GM12878 (cell line): ENCODE measurements around the gene WNT16. TPM values are rescaled to one million over a fixed set of nuclear protein-coding genes. Genes with fewer than 3 reads are reported as not detected.
"Not testable (repeated sequence)": the region's sequence is repeated elsewhere in the genome, so short reads cannot be mapped to it uniquely, and the experiment has no call there.

Experiments
- ATAC-seq: fragments of 200-7000 bp; cut with Tn5 transposase; 3 replicates; pipeline ENCODE4 v1.9.1; 2020; ENCODE audit warnings: mild to moderate bottlenecking, moderate library complexity
- BruUV-seq: library from RNA; stranded (reverse); fragments of 400-500 nt; replicated peaks from 2 replicates; lab custom pipeline; 2021; lab: Mats Ljungman, UMichigan
- CTCF ChIA-PET: fragments of 300-600 bp; sonication (Branson Sonifier 250); formaldehyde crosslinking; extraction: SDS; loops from one replicate; lab custom pipeline; 2021; ENCODE audit warnings: inconsistent platforms; lab: Yijun Ruan, JAX
- POLR2A ChIA-PET: fragments of 350-600 bp; formaldehyde crosslinking; extraction: SDS; loops from one replicate; lab custom pipeline; 2021; ENCODE audit warnings: inconsistent platforms; lab: Charles Lee
- RAD21 ChIA-PET: fragments of 300-600 bp; sonication (Branson Sonifier 250); formaldehyde crosslinking; loops from one replicate; lab custom pipeline; 2023; ENCODE audit warnings: antibody characterized with exemption; ENCODE audit not compliant: unreplicated experiment; lab: Charles Lee
- SMC1A ChIA-PET: fragments of 300-600 bp; sonication (Branson Sonifier 250); formaldehyde crosslinking; loops from one replicate; lab custom pipeline; 2023; ENCODE audit not compliant: unreplicated experiment, uncharacterized antibody; lab: Charles Lee
- DNase-seq: peaks from one replicate; pipeline ENCODE4 v3.0.0-alpha.2; 2011; ENCODE audit warnings: low read depth, low spot score
- FAIRE-seq: peaks from 3 replicates; lab custom pipeline; 2011; peaks lifted over from hg19 to GRCh38; lab: Jason Lieb, UNC
- H2AFZ ChIP-seq: 2 replicates; pipeline ENCODE4 v1.6.0; 2011; ENCODE audit warnings: low read depth, low read length, control low read depth; ENCODE audit not compliant: control insufficient read depth
- H3K27ac ChIP-seq: 2 replicates; pipeline ENCODE4 v1.5.1; 2011; ENCODE audit warnings: control low read depth; ENCODE audit not compliant: control insufficient read depth, insufficient read depth
- H3K27me3 ChIP-seq, 2 experiments: replicated peaks in 1 of 2; 2 replicates each; pipeline versions ENCODE4 v1.6.0 to v1.6.1; 2011; ENCODE audit warnings: low read length in 1 of 2; ENCODE audit not compliant: control insufficient read depth in 2 of 2, insufficient read depth in 2 of 2
- H3K36me3 ChIP-seq, 2 experiments: 2 replicates each; pipeline ENCODE4 v1.5.1; 2011; ENCODE audit warnings: low read length in 1 of 2; ENCODE audit not compliant: control insufficient read depth in 2 of 2, insufficient read depth in 2 of 2
- H3K4me1 ChIP-seq: 2 replicates; pipeline ENCODE4 v1.6.1; 2011; ENCODE audit warnings: mild to moderate bottlenecking, low read length, moderate library complexity, mixed read lengths; ENCODE audit not compliant: control insufficient read depth, insufficient read depth
- H3K4me2 ChIP-seq: 2 replicates; pipeline ENCODE4 v1.6.0; 2011; ENCODE audit warnings: control low read depth; ENCODE audit not compliant: control insufficient read depth, insufficient read depth
- H3K4me3 ChIP-seq: fragments of 200-600 bp; sonication (generic); 2 replicates; pipeline ENCODE4 v1.5.1; 2016
- H3K79me2 ChIP-seq: 2 replicates; pipeline ENCODE4 v1.6.0; 2011; ENCODE audit warnings: low read length; ENCODE audit not compliant: control insufficient read depth, insufficient read depth
- H3K9ac ChIP-seq: 2 replicates; pipeline ENCODE4 v1.8.0; 2011; ENCODE audit warnings: low read length, control low read depth, mixed read lengths; ENCODE audit not compliant: control insufficient read depth, insufficient read depth
- H3K9me3 ChIP-seq: replicated peaks from 3 replicates; pipeline ENCODE4 v1.5.1; 2011; ENCODE audit warnings: mild to moderate bottlenecking, low read length; ENCODE audit not compliant: control insufficient read depth, insufficient read depth
- H4K20me1 ChIP-seq: 2 replicates; pipeline ENCODE4 v1.6.0; 2011; ENCODE audit not compliant: control insufficient read depth, insufficient read depth
- ATF3 ChIP-seq: IDR thresholded peaks from 2 replicates; pipeline ENCODE4 v1.6.1; 2011; ENCODE audit warnings: low read depth, mild to moderate bottlenecking, low read length, moderate library complexity, borderline replicate concordance; ENCODE audit errors: extremely low read depth
- ELK1 ChIP-seq: IDR thresholded peaks from 2 replicates; pipeline ENCODE4 v1.6.1; 2012; ENCODE audit warnings: low read depth, low read length, improper control_type of control experiment
- IKZF1 ChIP-seq: fragments of 450-650 bp; conservative IDR thresholded peaks from 2 replicates; pipeline ENCODE4 v1.6.1; 2017; ENCODE audit warnings: antibody characterized with exemption, mild to moderate bottlenecking
- KLF5 ChIP-seq: fragments of 450-650 bp; IDR thresholded peaks from 2 replicates; pipeline ENCODE4 v1.6.1; 2014; ENCODE audit warnings: mild to moderate bottlenecking; ENCODE audit not compliant: partially characterized antibody
- NR2F1 ChIP-seq: fragments of 450-650 bp; conservative IDR thresholded peaks from 2 replicates; pipeline ENCODE4 v1.6.1; 2017; ENCODE audit warnings: mild to moderate bottlenecking
- POLR2AphosphoS2 ChIP-seq: IDR thresholded peaks from 2 replicates; pipeline ENCODE4 v1.6.1; 2011; ENCODE audit warnings: low read depth, mild to moderate bottlenecking, low read length, improper control_type of control experiment, moderate library complexity
- POLR2AphosphoS5 ChIP-seq: IDR thresholded peaks from 2 replicates; pipeline ENCODE4 v1.6.1; 2011; ENCODE audit warnings: mild to moderate bottlenecking, low read length, inconsistent platforms
- RUNX3 ChIP-seq: IDR thresholded peaks from 2 replicates; pipeline ENCODE4 v1.6.1; 2012; ENCODE audit warnings: low read length, inconsistent platforms
- TBL1XR1 ChIP-seq: IDR thresholded peaks from 2 replicates; pipeline ENCODE4 v1.6.1; 2012; ENCODE audit warnings: low read depth, low read length, improper control_type of control experiment
- TCF7 ChIP-seq: IDR thresholded peaks from 2 replicates; pipeline ENCODE4 v1.6.1; 2014; ENCODE audit warnings: antibody characterized with exemption, borderline replicate concordance
- ZBTB40 ChIP-seq: fragments of 450-650 bp; IDR thresholded peaks from 2 replicates; pipeline ENCODE4 v1.6.1; 2016; ENCODE audit warnings: mild to moderate bottlenecking, moderate library complexity, borderline replicate concordance
- WGBS: methylation state at CpG from one replicate; pipeline ENCODE4 v1.1.6; 2016; ENCODE audit warnings: low lambda C conversion rate; ENCODE audit not compliant: insufficient replicate concordance, insufficient coverage; ENCODE audit errors: missing lambda C conversion rate; 5-methylcytosine and 5-hydroxymethylcytosine counted together
- in situ Hi-C: fragments of 300-500 bp; cut with MboI; formaldehyde crosslinking; loops from 9 replicates; pipeline ENCODE4 v1.14.3; 2018; ENCODE audit warnings: mixed read lengths
- intact Hi-C: fragments of 100-400 bp; cut with micrococcal nuclease; formaldehyde crosslinking; loops from one replicate; pipeline ENCODE4 v1.14.2; 2022; ENCODE audit not compliant: unreplicated experiment
- polyA plus RNA-seq, 11 experiments: library from polyadenylated mRNA; depleted of rRNA in 4 of 11; unstranded in 6 of 11; stranded (reverse) in 5 of 11; fragments of >200 nt; fragmentation: Nextera tagmentation in 4 of 11; fragmentation: Illumina TruSeq in 1 of 11; extraction: Ambion mirVana in 4 of 11; extraction: Trizol in 1 of 11; gene quantifications; 1 replicate in 1 of 11; 2 replicates in 10 of 11; pipeline versions ENCODE4 v1.2.1 to v1.2.3, GENCODE V29; 2011 to 2016; ENCODE audit warnings: inconsistent platforms in 2 of 11, missing spikeins in 2 of 11, low read depth in 1 of 11
- total RNA-seq, 4 experiments: library from RNA; depleted of rRNA in 3 of 4; stranded (reverse); fragments of >200 nt in 3 of 4; fragmentation: Illumina TruSeq in 1 of 4; extraction: Trizol in 1 of 4; gene quantifications; 2 replicates each; pipeline versions ENCODE4 v1.2.1 to v1.2.3, GENCODE V29; 2013 to 2021

Gene WNT16
- total and polyA plus RNA-seq, 10 of the 15 experiments (the other 5 are each of a cell fraction or from before 2014, with no cell fraction given), result 0.05 to 0.11 (median 0.06) TPM; not detected in 5

GRCh38 chr7:121289930-121290329, 38.9 kb upstream of the WNT16 start:
- CTCF ChIA-PET, ATAC-seq, H3K9ac ChIP-seq, H3K4me2 ChIP-seq, in situ Hi-C loops, H3K27ac ChIP-seq, FAIRE-seq, intact Hi-C loops, H2AFZ ChIP-seq, H3K36me3 ChIP-seq, BruUV-seq, DNase-seq, H3K4me3 ChIP-seq, H3K79me2 ChIP-seq, H3K27me3 ChIP-seq, H3K4me1 ChIP-seq, H4K20me1 ChIP-seq, RAD21 ChIA-PET, POLR2A ChIA-PET: not testable (repeated sequence)
- H3K9me3 ChIP-seq, result peaks cover 10% of the 10 kb centered on the region; the same call in 2 of the 3 replicates
- SMC1A ChIA-PET, result interaction anchor here (1.0 to 1.5 kb wide), 2 partner anchors 11 to 47 kb away, joined by 3 read pairs; no protein-coding TSS in a partner anchor
- WGBS, result 77% methylated on average over 5 of the region's 5 CpGs

- FAIRE-seq, result no peak
- TF ChIP-seq NR2F1 (no peak), TCF7 (no peak), POLR2AphosphoS2 (no peak), TBL1XR1 (no peak), ZBTB40 (no peak), IKZF1 (no peak), ELK1 (no peak), ATF3 (no peak), POLR2AphosphoS5 (no peak), RUNX3 (no peak), KLF5 (no peak)
Observed at GRCh38 chr7:121294448-121294992, 34.3 kb upstream of the WNT16 start.

More at GRCh38 chr7:121294448-121294992, 34.3 kb upstream of the WNT16 start:
- Histone ChIP-seq H3K4me2 (no peak overlapping the region), H3K4me1 (no peaks in the 10 kb centered on the region), H3K27me3 (no peaks in the 10 kb centered on the region), H3K36me3 (no peaks in the 10 kb centered on the region), H4K20me1 (no peaks in the 10 kb centered on the region), H3K4me3 (no peak overlapping the region), H3K27ac (no peak overlapping the region), H3K9ac (no peak overlapping the region), H3K9me3 (no peaks in the 10 kb centered on the region; the same call in 2 of the 3 replicates), H3K79me2 (no peaks in the 10 kb centered on the region), H2AFZ (no peak overlapping the region)
- DNase-seq (no peak), ATAC-seq (no peak)
- RAD21 ChIA-PET, result no interaction called here
- WGBS, result 0% methylated on average over 2 of the region's 2 CpGs
- CTCF ChIA-PET, result interaction anchor here (0.6 to 1.3 kb wide), 4 partner anchors 12 to 168 kb away, joined by 3 to 4 read pairs (median 4); no protein-coding TSS in a partner anchor
- BruUV-seq, result no TSS peak
- POLR2A ChIA-PET, result no interaction called here
- SMC1A ChIA-PET, result interaction anchor here (0.6 to 3.3 kb wide), 7 partner anchors 12 to 198 kb away, joined by 3 to 17 read pairs (median 4); no protein-coding TSS in a partner anchor
- in situ Hi-C loops, result no loop called here
- intact Hi-C loops, result no loop called here
